Sigmoid colon (tissue), 4 donors: ENCODE results near the gene HDAC4.

ENCODE experiments used
- POLR2A ChIP-seq, 2 donors: fragments of 450-650 bp; IDR thresholded peaks; one replicate each; pipeline ENCODE4 v1.6.1; 2016; ENCODE audit warnings: antibody characterized with exemption in 2 of 2, mild to moderate bottlenecking in 2 of 2, moderate library complexity in 2 of 2
- POLR2AphosphoS5 ChIP-seq, 4 donors: sonication (generic); formaldehyde crosslinking; IDR thresholded peaks; one replicate each; pipeline ENCODE4 v1.6.1; 2017; ENCODE audit warnings: antibody characterized with exemption in 4 of 4
- TF ChIP-seq, protein P1 (sequence below), 4 experiments: fragments of 450-650 bp in 3 of 4; fragments of 200-600 bp in 1 of 4; IDR thresholded peaks; one replicate each; pipeline ENCODE4 v1.5.1; 2016 to 2019; ENCODE audit warnings: antibody characterized with exemption in 4 of 4, mild to moderate bottlenecking in 3 of 4, moderate library complexity in 2 of 4

GRCh38 chr2:239266434-239266766, 134.4 kb downstream of the HDAC4 start:
- TF ChIP-seq, protein P1, sequence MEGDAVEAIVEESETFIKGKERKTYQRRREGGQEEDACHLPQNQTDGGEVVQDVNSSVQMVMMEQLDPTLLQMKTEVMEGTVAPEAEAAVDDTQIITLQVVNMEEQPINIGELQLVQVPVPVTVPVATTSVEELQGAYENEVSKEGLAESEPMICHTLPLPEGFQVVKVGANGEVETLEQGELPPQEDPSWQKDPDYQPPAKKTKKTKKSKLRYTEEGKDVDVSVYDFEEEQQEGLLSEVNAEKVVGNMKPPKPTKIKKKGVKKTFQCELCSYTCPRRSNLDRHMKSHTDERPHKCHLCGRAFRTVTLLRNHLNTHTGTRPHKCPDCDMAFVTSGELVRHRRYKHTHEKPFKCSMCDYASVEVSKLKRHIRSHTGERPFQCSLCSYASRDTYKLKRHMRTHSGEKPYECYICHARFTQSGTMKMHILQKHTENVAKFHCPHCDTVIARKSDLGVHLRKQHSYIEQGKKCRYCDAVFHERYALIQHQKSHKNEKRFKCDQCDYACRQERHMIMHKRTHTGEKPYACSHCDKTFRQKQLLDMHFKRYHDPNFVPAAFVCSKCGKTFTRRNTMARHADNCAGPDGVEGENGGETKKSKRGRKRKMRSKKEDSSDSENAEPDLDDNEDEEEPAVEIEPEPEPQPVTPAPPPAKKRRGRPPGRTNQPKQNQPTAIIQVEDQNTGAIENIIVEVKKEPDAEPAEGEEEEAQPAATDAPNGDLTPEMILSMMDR (IDR thresholded peaks at IDR 0.05) = no peak
- TF ChIP-seq POLR2A (IDR thresholded peaks at IDR 0.05) (no peak), POLR2AphosphoS5 (IDR thresholded peaks at IDR 0.05) (no peak)
